Endothelial cell of hepatic sinusoid (primary cell): ENCODE measurements around the gene DNAAF2.
"Not testable (repeated sequence)": the region's sequence is repeated elsewhere in the genome, so short reads cannot be mapped to it uniquely, and the experiment has no call there.

Source experiments
- in situ Hi-C: cut with HindIII; loops from 2 replicates; pipeline ENCODE4 v1.10.0; 2017; ENCODE audit warnings: low sequenced_read_pairs

DNAAF2 gene

DNA sequence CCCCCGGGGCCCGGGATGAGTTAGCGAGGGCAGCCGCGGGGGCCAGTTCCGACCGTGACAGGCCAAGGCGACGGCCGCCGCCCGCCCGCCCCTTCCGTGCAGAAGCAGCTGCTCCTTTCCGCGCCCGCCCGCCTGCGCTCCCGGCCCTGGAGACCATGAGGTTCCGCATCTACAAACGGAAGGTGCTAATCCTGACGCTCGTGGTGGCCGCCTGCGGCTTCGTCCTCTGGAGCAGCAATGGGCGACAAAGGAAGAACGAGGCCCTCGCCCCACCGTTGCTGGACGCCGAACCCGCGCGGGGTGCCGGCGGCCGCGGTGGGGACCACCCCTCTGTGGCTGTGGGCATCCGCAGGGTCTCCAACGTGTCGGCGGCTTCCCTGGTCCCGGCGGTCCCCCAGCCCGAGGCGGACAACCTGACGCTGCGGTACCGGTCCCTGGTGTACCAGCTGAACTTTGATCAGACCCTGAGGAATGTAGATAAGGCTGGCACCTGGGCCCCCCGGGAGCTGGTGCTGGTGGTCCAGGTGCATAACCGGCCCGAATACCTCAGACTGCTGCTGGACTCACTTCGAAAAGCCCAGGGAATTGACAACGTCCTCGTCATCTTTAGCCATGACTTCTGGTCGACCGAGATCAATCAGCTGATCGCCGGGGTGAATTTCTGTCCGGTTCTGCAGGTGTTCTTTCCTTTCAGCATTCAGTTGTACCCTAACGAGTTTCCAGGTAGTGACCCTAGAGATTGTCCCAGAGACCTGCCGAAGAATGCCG, 13.7 kb downstream of the DNAAF2 start:
- in situ Hi-C loops = no loop called here

DNA sequence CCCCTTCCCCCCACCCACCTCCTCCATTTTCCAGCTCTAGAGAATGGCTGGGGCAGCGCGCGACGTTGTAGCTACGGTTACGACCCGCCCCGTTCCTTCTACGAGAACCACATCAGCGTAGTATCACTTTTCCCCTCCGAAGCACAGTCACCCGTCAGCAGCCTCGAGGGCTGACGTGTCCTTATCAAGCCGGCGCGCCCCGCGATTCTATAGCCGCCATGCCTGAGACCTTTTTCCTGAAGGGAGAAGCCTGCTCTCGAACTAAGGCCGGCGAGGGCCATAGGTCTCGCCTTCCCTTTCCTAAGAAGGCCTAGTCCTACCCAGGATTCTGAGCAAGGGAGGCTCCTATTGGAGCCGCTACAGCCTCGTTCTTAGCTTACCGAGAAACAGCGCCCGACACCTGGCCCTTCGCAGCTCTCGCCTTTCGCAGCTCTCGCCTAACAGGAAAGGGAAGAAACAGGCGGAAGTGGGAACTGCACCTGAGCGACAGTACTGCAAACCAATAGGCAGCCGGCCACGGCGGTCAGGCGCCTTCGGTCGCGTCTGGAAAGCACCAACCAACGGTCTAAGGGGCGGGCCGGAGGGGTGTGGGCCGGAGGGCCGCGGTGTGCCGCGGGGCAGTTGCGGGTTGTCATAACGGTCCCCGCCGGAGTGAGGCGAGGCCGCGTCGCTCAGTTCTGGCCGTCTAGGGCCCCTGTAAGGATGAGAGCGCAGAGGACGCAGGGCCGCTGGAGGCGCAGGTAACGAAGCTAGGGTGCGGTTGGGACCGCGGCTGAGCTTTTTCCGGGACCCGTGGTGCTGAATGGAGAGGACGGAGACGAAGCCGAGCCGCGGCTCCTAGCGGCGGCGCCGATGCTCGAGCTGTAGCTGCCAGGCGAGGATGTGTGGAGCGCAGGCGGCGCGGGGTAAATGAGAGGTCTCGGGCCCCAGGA, 14.6 kb downstream of the DNAAF2 start, which contains the start of the genes MGAT2 and RPL36AL:
Gene MGAT2 (plus strand): TSS at position 618 of the 932 bp plus-strand sequence. CDS start 470 bp downstream, outside the sequence.
Gene RPL36AL (minus strand): TSS at position 445 of the 932 bp plus-strand sequence. CDS start 1,522 bp downstream, outside the sequence.
- in situ Hi-C loops = no loop called here

DNA sequence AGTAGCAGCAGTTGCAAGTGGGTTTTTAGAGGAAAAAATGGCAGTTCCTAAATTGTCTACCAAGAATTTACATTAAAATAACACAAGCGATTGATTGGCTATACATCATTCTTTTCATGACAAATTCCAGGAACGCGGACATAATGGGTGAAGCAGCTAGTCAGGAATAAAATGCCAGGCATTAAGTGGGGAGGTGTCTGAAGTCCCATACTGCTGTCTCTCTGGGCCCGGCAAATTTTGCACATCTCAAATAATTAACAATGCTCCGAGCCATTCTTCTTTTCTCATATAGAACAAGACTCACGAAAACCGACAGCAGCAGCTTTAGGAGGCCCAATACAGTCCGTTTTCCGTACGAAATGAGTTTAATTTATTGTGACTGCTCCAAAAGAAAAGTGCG, 15.3 kb downstream of the DNAAF2 start:
- in situ Hi-C loops = no loop called here

DNA sequence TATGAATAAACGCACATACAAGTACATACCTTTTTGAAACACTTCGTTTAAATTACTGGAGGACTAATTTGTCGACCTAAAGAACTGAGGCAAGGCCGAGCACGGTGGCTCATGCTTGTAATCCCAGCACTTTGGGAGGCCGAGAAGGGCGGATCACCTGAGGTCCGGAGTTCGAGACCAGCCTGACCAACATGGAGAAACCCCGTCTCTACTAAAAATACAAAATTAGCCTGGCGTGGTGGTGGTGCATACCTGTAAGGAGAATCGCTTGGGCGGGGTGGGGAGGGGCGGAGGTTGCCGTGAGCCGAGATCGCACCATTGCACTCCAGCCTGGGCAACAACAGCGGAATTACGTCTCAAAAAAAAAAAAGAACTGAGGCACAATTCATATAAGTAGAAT, 15.8 kb downstream of the DNAAF2 start:
- in situ Hi-C loops = not testable (repeated sequence)

DNA sequence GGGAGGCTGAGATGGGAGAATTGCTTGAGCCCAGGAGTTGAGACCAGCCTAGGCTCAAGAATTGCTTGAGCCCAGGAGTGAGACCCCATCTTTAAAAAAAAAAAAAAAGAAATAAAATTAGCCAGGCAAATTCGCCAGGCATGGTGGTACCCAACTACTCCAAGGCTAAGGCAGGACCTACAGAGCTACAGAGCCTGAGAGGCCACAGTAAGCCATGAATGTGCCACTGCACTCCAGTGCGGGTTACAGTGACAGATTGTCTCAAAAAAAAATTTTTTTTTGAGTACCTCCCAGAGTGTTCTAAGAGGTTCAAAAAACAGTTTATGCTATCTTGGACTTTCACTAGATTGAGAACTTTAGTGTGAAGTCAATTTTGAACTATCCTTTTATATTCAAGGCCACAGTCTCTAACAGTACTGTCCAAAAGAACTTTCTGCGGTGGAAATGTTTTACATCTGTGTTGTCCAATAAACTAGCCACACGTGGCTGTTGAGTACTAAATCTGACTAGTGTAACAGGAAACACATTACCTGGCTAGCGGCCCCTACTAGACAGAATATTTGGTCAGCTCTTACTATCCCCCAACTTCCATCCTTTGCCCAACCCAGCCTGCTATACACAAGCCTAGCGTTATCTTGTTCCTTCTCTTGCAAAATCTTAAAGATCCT, 17.1 kb downstream of the DNAAF2 start:
- in situ Hi-C loops = no loop called here

DNA sequence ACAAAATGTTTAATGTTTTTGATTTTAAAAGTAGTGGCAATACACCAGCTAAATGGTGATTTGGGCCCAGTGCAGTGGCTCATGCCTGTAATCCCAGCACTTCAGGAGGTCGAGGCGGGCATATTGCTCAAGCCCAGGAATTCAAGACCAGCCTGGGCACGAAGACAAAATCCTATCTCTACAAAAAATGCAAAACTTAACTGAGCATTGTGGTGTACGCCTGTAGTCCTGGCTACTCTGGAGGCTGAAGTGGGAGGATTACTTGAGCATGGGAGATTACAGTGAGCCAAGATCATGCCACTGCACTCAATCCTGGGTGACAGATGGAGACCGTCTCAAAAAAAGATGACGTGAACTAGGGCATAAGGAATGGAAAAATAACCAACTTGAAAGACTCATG, 19.3 kb downstream of the DNAAF2 start:
- in situ Hi-C loops = no loop called here

DNA sequence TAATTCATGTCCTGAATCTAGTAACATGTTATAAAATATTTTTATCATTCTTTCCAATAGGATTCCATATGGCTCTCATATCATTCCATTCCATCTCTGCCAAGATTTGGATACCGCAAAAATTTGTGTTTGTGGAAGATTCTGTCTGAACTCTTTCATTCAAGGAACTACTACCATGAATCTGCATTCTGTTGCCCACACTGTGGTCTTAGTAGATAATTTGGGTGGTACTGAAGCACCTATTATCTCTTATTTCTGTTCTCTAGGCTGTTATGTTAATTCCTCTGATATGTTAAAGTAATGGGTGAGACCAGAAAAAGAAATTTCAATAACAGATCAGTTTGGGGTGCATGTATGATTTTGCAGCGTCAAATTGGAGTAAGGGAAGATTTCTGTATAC, 20.8 kb downstream of the DNAAF2 start:
- in situ Hi-C loops = no loop called here

- in situ Hi-C loops = no loop called here
Observed at GRCh38 chr14:49612671-49613070, 22.4 kb downstream of the DNAAF2 start.

GRCh38 chr14:49612251-49612650, 22.8 kb downstream of the DNAAF2 start:
- in situ Hi-C loops = no loop called here

DNA sequence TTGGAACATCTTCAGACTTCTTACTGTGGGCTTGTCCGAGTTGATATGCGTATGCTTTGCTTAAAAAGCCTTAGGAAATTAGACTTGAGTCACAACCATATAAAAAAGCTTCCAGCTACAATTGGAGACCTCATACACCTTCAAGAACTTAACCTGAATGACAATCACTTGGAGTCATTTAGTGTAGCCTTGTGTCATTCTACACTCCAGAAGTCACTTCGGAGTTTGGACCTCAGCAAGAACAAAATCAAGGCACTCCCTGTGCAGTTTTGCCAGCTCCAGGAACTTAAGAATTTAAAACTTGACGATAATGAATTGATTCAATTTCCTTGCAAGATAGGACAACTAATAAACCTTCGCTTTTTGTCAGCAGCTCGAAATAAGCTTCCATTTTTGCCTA, 27.5 kb downstream of the DNAAF2 start:
- in situ Hi-C loops = no loop called here

GRCh38 chr14:49598485-49599300, 36.4 kb downstream of the DNAAF2 start, which contains the start of gene LRR1:
LRR1 (plus strand) TSS chr14:49598940; CDS start chr14:49599021, 81 bp downstream.
- in situ Hi-C loops = no loop called here

GRCh38 chr14:49598189-49598484, 36.9 kb downstream of the DNAAF2 start:
- in situ Hi-C loops = no loop called here

DNA sequence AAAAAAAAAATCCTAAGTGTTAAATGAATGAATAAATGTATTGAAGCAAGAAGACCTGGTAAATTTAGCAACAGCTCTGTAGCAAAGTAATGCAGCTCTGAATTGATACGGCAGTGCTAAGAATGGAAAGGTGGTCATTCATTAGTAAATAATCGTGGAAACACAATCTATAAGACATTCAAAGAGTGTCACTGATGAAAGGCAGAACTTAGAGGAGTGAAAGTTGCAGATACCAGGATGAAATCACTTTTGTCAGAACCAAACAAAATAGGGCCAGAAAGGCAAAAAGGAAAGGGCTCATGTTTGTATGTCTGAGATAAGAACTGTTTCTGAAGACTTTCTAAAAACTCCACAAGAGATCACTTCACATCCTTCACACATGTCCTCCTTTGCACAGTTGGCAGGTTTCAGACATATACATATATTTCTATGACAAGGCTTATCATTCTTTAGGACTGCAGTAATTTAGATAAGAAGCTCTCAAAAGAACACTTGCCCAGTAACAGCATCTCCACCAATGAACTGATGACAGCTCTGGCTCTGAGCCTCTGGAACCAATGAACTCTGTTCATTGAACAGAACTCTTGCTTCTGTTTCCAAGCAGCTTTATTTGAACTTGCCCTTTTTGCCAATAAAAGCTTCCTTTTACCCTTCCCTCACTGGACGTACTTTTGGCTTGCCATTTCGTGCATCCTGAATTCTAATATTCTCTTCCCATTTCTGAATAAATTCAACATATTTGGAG, 40.5 kb downstream of the DNAAF2 start:
- in situ Hi-C loops = no loop called here

DNA sequence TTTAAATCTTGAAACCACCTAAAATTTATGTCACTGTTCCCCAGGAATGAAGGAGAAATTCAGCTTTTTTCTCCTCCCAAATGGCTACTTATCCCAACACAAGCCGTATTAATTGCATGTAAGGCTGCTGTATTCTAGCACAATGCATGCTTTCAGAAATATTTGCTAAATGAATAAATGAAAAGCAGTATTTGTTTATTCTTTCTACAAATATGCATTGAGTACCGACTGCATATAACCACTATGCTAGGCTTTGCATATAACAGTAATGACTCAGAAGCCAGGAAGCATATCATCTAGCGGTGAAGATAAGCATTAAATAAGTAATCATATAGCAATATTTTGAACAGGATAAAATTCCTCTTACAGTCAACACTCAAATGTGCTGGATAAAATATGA, 42.0 kb downstream of the DNAAF2 start:
- in situ Hi-C loops = no loop called here

GRCh38 chr14:49589387-49589786, 45.7 kb downstream of the DNAAF2 start:
- in situ Hi-C loops = loop anchor here (10.0 kb wide), 1 partner anchor 65 kb away; no protein-coding TSS in a partner anchor

DNA sequence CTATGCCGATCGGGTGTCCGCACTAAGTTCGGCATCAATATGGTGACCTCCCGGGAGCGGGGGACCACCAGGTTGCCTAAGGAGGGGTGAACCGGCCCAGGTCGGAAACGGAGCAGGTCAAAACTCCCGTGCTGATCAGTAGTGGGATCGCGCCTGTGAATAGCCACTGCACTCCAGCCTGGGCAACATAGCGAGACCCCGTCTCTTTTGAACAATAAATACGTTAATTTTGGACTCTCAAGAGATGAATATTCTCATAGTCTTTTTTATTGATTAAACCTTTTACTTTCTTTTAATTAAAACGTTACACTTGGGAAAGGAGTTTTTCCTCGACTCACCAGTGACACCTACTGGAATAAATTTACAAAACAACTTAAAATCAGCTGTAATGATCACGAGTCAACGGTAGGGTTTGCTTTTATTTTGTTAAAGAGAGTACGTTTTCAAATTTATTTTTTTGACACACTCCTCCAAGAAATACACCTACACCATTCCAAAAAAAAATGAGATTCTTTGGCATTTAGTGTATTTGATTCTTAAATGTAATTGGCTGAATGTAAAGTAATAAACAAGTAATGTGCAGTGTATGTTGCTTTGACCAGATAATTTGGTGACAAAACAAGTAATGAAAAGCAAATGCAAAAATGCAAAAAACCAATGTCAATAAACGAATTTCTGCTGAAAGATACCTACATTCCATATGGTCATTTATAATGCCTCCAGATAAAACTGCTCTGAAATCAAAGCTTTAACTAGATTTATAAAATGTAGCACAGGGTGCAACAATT, 48.2 kb downstream of the DNAAF2 start:
- in situ Hi-C loops = loop anchor here (10.0 kb wide), 1 partner anchor 68 kb away; no protein-coding TSS in a partner anchor

DNA sequence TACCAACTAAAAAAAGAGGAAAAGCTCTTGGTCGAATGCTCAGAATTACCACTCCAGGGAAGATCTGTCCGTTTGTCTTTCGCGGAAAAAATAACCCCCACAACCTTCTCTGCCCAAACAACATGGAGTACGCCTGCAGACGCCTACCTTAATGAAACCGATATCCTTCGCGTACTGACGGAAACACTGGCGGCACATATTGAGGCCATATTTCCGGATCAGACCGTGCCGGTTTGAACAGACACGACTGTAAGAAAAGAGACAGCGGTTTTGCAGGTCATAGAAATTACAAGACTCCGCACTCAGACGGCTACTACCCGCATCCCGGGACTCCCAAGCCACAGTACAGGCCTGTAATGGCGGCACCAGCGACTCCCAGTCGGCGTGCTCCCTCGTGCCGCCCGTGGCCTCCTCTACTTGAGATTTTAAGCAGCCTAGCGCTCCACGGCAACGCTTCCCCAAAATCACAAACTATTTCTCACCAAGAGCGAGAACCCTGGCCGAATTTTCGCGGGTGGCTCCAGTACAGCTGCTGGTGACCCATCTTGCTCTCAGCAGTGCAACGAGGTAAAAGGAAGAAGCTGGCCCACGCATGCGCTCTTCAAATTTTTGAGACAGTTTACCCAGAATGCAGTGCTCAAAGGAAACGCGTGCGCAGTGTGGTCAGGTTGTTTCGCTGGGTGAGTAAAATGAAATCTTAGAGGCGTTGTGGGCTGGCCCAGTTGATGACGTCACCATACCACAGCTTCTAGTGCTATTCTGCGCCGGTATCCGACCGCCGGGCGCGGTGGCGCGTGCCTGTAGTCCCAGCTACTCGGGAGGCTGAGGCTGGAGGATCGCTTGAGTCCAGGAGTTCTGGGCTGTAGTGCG, 49.0 kb downstream of the DNAAF2 start, which contains the start of gene RPS29:
Gene RPS29 (minus strand): TSS at position 578 of the 870 bp plus-strand sequence. CDS start 34 bp downstream, at position 544.
- in situ Hi-C loops = loop anchor here (10.0 kb wide), 1 partner anchor 69 kb away; no protein-coding TSS in a partner anchor
